Measurements from ENCODE around the gene MYDGF.
A peak's percentile ranks its signal among the peaks of the same experiment; 100 is the strongest.
"Not testable (repeated sequence)": the region's sequence is repeated elsewhere in the genome, so short reads cannot be mapped to it uniquely, and the experiment has no call there.

The MYDGF gene

DNA sequence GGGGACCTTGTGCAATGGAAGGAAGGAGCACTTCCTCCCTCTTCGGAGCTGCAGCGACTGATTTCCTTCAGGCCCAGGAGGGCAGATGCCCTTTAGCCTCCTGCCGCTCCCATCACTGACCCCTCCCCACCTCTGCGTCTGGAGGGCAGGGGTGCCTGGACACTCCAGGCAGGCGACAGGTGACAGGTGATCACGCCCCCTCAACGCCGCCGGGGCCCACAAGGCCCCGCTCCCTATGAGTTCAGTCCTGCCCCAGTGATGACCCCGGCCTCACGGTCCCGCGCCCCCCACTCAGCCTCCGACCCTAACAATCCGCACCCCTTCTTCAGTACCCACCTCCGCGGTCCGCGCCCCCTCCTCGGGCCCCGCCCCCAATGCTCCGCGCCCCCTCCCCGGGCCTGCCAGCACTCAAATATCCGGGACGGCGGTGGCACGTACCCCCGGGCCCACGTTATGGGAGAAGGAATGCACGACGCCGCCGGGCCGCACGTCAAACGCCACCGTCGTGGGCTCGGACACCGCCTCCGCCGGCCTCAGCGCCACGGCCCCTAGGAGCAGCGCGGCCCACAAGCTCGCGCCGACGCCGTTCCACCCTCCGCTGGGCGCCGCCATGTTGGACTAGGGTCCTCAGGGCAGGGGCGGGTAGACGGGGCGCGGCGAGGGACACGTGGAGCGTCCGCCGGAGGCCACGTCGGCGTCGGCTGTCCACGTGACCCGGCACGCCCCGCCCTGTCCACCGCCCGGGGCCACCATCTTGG is at the start of gene MYDGF:
Gene MYDGF (minus strand): TSS at position 620 of the 758 bp plus-strand sequence. CDS start 8 bp downstream, at position 612.
- DNase-seq (ENCODE audit: low spot score): peak; percentile 89

DNA sequence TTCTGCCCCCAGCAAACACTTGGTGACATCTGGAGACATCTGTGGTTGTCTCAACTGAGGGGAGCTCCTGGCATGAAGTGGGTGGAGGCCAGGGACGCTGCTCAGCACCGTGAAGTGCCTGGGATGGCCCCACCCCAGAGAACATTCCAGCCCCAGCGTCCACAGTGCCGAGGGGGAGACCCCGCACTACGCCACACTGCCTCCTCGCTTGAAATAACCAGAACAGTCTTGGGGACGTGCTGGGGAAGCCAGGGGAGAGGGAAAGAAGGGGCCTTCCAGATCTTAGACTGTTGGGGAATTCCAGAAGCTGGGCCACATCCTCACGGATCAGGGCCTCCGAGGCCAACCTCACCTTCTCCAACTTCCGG is 49.3 kb upstream of the MYDGF start:
- no peak for DNase-seq (ENCODE audit: low spot score)

DNA sequence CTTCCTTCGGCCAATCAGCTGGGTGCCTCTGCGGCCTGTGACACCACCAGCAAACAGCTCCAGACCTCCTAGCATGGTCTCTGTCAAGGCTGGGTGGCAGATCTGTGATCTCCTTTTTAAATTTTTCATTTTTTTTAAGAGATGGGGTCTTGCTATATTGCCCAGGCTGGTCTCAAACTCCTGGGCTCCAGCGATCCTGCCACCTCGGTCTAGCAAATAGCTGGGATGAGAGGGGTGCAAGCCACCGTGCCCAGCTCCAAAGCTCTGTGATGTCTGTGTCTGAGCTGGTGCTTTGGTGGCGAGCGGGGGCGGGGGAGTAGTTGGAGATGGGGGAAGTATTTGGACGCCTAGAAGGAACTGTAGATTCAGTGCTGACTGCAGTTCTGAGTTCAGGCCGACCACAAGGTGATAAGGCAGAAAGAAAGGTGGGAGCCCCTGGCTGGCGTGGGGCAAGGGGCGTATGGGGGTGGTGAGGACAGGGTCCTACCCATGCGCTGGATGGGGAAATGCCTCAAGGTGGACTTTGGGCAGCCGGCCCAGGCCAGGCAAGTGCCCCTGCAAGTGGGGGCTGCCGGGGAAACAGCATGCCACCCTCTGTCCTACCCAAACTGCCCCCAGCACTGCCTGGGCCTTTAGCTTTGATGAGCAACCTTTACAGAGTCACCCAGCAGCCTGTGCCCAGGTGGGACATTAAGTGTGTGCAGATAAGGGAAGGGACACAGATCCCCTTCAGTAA is 48.0 kb upstream of the MYDGF start:
- DNase-seq (ENCODE audit: low spot score): no peak

DNA sequence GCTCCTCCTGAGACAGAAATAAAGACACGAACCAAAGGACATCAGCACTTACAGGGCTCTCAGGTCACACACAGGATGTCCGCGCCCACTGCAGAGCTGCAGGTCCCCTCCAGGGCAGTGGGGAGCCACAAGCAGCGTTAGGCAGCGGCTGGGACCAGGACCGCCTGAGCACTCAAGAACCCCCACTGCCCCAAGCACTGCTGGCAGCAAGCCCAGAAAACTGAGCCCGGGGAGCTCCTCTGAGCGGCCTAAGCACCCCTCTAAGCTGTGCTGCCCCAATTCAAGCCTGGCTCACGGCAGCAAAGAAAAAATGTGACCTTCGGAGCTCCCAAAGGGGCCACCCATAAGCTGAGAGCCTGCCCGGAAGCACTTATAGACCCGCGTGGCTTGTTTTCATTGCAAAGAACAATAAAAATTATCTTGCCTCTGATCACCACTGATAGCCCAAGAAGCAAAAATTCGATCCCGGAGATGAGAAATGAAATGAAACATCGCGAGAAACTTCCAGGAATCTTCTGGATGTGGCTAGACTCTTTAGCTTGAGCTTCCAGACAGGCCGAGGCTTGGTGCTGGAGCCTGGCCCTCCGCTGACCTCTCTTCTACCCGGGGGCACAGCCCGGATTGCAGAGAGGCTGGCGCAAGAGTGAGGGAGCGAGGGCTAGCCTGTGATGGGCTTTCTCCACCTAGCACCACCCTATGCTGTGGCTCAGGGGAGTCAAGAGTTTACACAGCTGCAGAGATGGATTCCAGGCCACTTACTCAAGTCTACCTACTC is 47.2 kb upstream of the MYDGF start:
- no peak for DNase-seq (ENCODE audit: low spot score)

DNA sequence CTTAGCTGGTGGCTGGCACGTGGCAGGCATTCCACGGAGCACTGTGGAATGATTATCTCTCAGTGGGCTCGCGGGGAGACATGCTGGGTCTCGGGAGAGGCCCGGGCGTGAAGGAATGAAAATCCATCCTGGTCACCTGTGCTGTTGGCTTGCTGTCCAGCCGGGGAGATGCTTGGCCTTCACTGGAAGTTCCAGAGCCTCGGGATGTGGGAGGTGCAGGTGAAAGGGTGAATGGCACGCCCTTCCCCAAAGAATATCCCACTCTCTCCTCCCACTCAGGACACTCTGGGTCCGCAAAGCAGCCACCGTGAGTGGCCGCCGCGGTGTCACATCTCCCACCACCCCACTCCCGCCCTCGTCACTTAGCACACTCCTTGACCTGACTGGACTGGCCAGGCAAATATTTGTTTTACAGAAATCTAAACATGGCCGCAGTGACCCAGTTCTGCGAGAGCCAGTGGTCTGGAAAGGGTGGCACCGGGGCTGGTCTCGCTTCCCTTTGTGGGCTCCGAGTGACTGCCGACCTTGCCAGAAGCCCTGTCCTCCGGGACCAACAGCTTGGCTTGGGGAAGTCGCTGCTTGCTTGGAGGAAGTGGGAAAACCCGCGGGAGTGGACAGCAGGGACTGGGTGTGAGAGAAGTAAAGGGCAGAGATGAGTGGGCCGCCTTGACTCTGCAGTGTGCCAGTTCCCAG is 45.5 kb upstream of the MYDGF start:
- no peak for DNase-seq (ENCODE audit: low spot score)

DNA sequence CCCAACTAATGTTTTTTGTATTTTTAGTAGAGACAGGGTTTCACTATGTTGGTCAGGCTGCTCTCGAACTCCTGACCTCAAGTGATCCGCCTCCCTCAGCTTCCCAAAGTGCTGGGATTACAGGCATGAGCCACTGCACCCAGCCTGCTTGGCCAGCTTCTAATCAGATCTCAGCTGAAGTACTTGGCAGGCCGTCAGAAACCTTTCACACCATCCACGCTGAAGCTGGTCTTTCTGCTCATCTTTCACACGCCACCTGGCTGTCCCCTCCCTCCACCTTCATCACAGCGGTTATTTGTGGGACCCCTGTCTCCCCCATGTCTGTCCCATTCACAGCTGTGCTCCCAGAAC is 45.0 kb upstream of the MYDGF start:
- DNase-seq (ENCODE audit: low spot score): not testable (repeated sequence)

DNA sequence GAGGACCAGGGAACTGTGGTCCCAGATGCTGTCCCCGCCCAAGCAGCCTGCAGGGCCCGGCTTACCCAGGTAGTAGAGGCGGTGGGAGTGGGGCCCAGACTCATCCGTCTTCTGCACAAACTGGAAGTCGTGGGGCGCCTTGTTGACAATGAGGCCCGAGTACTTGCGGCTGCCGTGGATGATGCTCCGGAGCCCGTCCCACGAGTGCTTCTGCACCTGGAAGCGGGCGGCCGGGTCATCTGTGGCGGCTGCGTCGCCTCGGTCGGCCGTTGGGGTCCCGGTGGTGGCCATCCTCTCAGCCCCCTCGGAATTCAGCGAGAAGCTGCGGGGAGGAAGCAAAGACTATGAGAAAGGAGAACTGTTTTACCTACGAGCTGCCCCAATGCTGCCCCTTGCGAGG is 43.9 kb upstream of the MYDGF start:
- no peak for DNase-seq (ENCODE audit: low spot score)

DNA sequence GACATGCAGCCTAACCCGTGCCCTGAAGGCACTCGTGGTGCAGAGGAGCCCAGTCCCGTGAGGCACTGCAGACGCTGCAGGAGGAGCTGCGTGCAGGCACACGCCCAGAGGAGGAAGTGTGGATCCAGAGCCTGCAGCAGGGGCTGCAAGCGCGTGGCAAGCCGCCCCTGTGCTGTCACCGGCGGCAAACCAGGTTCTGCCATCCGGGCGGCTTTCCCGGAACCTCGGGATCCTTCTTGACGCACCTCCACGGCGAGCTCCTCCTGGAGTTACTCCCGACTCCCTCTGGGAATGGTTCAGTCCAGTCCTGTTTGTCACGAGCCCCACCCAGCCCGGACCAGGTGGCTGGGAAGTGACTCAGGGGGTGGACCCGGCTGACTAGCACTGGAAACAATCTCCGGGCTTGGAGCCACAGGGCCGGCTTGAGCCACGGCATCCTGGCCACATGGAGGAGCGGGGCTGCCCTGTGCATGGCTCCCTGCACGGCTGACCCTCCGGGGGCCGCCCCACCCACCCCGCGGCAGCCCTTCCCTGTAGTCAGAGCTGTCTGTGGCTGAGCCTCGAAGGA is 43.3 kb upstream of the MYDGF start:
- DNase-seq (ENCODE audit: low spot score): no peak

DNA sequence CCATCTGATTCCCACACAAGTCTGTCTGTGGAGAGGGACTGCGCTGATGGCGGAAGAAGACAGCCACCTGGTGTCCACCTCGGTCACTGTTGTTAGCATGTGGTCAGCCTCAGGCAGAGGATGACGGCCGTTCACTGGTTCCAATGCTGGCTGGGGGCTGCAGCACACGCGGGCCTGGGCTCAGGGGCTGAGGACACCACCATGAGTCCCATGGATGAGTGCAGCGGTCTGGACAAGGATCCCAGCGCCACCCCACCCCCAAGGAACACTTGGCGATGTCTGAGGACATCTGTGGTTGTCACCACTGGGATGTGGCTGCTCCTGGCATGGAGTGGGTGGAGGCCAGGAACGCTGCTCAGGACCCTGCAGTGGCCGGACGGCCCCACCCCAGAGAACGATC is 42.6 kb upstream of the MYDGF start:
- DNase-seq (ENCODE audit: low spot score): no peak

DNA sequence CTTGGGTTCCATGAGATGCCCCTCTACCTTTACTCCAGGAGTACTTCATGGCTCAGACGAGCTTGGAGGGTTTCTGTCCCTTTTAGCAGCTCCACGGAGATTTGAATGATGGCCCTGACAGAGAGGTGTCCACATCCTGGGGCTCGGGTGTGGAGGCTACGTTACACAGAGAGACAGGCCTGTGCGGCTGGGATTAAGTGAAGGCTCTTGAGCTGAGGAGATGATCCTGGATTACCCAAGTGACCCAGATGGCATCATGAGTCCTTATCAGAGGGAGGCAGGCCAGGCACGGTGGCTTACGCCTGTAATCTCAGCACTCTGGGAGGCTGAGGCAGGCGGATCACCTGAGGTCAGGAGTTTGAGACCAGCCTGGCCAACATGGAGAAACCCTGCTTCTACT is 41.1 kb upstream of the MYDGF start:
- no peak for DNase-seq (ENCODE audit: low spot score)

DNA sequence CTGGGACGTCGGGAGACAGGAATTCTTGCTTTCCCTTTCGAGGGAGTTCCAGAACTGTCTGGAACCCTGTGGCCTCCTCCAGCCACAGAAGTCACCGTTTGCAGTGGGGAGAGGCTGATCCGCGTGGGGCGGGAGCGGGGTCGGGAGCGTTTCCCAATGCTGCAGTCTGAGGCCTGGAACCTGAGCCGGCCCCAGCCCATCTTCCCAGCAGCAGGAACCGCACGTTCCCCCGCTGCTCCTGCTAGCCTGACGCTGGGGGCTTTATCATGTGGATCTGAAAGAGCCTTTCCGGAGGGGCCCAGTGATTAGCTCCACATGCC is 40.1 kb upstream of the MYDGF start:
- DNase-seq (ENCODE audit: low spot score): no peak

DNA sequence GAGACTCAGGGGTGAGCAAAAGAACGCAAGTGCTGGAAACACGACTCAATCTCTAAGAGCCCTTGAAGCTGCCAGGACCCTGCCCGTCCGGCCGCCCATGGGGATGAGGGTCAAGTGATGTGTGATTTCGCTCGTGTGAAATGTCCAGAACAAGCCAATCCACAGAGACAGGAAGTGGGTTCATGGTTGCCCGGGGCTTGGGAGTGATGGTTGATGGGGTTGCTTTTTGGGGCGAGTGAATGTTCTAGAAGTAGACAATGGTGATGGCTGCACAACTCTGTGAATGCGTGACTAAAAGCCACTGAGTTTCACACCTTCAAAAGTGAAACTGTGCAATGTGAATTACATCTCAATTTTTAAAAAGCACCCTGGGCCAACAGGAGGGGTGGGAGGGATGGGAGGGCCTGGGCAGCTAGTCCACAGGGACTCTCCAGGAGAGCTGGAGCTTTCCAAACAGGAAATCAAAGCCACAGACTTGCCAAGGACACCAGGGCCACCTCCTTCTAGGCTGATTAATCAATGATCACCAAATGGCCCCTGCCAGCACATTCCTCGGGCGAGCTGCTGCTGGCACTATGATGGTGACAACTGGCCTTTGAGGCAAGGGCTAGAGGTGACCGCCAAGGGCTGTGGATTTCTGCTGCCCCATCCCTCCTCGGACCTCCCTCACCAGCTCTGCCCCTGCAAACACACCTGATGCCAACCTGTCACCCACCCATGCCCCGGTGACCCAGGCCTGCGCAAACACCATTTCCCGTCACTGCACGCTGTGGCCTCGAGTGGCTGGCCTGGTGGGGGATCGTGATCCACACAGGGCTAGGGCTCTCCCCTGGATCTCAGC is 39.5 kb upstream of the MYDGF start:
- no peak for DNase-seq (ENCODE audit: low spot score)

DNA sequence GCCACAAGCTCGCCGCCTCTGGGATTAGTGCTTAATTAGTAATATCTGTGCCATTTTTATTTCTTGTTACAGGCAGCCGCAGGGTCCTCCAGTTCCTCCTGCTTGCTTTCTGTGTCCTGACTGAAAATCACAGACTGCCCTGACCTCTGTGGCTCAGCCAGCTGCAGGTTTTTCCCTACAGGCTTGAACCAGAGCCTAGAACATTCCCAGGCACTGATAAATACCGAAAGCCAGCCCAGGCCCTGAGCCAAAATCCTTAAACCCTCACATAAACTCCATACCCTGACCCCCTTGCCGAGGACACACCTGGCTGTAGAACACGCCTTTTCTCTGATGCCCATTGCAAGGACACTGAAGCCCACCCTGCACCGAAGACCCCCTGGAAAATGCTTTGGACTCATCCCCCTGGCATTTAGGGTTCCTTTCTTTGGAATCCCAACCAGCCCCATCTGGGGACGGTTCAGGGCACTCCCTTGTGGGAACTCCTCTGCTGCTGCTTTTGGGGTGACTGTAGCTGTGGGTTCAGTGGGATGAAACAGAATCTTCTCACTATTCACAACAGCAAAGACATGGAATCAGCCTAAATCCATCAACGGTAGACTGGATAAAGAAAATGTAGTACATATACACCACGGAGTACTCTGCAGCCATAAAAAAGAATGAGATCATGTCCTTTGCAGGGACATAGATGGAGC is 38.0 kb upstream of the MYDGF start:
- no peak for DNase-seq (ENCODE audit: low spot score)

DNA sequence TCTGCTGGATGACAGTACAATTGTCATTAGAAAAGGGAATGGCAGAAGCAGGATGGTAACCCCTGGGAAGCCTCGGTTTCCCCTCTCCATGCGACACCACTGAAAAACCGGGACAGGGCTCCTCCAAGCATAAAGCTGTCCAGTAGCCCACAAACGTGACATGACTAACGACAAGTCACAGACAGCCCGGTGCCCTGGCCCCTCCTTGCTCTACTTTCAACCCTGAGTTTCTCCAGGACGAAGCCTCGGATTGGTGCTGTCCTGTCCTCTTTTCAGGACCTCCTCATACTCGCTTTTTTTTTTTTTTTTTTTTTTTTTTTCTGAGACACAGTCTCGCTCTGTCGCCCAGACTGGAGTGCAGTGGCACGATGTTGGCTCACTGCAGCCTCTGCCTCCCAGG is 37.2 kb upstream of the MYDGF start:
- no peak for DNase-seq (ENCODE audit: low spot score)

DNA sequence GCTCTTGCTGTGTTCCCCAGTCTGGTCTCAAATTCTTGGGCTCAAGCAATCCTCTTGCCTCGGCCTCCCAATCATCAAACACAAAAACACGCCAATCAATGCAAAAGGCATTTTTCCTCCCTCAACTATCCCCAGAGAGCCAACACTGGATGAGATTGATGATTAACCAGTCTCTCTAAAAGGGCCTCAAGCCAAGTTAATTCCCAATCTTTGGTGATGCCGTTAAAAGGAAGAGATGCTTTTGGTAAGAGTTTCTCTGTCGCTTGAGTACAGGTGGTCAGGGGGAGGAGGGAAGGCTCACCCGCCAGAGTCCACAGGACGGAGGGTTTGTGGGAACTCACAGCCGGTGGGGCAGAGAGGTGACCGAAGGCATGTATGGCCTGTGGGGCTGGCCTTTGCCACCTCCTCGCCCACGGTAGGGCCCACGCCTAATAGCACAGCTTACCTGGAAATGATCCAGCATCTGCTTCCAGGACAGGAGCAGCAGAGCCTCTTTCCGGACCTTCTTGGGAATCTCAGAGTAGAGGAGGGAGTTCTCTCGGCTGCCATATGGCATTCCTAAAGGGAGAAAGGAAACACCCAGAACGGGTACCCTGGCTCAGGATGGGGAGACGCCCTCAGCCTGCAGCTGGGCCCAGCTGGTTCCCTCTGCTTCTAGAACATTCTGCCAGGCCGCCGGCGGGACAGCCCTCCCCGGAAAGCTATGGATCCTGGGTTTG is 35.4 kb upstream of the MYDGF start:
- DNase-seq (ENCODE audit: low spot score): no peak

DNA sequence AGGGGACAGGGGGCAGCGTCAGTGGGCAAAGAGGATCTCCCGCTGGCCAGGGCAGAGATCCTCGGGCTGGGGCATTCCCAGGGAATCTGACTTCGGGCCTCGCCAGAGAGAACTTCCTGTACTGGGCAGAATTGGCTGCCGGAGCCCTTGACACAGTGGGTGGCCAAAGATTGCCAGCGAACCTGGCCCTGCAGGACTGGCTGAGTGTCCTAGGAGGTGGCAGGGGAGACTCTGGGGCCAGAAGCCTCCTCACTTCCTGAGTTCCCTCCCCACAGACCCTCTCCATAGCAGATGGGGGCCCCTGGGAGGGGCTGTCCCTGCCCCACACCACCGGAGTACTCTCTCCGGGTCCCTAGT is 34.2 kb upstream of the MYDGF start:
- no peak for DNase-seq (ENCODE audit: low spot score)

DNA sequence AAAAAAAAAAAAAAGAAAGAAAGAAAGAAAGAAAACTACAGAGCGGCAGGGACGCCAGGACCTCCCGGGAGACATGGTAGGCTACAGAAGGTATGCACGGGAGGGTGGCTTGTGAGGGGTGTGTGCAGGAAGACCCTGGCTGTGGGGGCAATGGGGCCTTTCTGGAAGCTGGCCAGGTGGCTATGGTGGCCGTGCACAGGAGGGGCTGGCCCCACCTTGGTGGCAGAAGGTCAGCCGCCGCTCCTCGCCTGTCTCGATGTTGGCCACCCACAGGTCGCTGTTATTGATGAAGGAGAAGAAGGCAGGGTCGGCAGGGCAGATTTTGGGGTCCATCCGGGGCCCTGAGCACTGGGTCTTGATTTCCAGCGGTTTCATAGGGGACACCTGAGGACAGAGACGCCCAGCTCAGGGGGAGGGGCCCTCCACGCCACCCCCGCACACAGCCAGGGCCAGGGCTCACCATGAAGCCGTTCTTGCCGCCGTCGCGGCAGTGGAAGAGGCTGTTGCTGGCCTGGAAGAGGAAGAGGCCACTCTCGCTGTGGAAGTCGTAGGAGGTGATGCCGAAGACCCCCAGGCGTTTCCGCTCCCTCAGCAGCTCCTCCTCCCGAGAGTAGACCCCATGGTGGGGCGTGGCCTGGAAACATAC is 33.7 kb upstream of the MYDGF start:
- DNase-seq (ENCODE audit: low spot score): no peak

DNA sequence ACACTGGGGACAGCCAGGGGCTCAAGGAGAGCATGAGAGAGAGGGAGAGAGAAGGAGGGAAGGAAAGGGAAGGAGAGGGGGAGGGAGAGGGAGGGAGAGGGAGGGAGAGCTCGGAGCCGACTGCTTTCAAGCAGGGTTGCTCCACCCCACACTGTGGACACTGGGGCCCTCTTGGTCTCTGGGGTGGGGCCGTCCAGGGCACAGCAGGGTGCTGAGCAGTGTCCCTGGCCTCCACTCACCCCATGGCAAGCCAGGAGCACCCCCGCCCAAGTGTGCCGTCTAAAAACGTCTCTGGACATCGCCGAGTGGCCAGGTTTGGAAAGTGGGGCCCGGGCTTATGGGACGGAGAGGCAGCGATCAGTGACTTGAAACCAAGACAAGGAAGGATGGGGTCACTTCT is 32.6 kb upstream of the MYDGF start:
- no peak for DNase-seq (ENCODE audit: low spot score)

DNA sequence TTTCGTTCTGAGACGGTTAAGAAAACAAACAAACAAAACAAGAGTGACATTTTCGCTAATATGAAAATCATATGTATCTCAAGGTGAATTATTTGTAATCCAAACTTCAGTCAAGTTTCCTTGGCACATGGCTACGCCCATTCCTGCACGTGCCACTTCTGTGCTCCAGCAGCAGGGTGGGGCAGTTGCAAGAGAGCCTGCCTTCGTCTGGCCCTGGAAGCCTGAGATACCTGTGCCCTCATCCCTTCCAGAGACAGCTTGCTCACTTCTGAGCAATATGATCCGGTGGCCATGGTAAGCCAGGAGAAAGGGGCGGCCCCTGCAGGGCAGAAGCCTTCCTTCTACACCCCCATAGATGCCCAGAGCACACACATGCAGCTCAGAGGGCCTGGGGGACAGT is 31.4 kb upstream of the MYDGF start:
- no peak for DNase-seq (ENCODE audit: low spot score)

DNA sequence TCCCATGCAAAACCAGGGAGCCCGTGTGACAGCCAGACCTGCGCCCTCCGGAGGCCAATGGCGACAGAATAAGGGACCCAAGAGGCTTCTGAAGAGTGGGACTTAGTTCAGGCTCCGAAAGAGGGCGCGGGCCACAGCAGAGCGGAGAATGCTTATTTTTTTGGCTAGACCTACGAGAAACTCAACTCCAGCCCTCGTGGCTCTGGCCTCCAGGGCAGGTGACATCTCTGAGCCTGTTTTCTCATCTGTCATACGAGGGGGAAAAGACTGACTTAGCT is 30.5 kb upstream of the MYDGF start:
- DNase-seq (ENCODE audit: low spot score): no peak
